ENCODE measurements around the gene POU2F2. TPM values are rescaled to one million over a fixed set of nuclear protein-coding genes. Genes with fewer than 3 reads are reported as not detected.

Gene POU2F2
- total and polyA plus RNA-seq, 10 of the 15 experiments (the other 5 are each of a cell fraction or from before 2014, with no cell fraction given), result 4.4 to 62.4 (median 37.9) TPM

- FAIRE-seq, result no peak
- intact Hi-C loops (cut with micrococcal nuclease; ENCODE audit: unreplicated experiment), result loop anchor here (5.0 to 10.0 kb wide), 3 partner anchors 177 to 329 kb away; partner anchors contain the start of gene MEGF8
- Histone ChIP-seq H3K9me3 (replicated peaks; ENCODE audit: control insufficient read depth, insufficient read depth, low read length) (no peaks in the 10 kb centered on the region), H4K20me1 (ENCODE audit: control insufficient read depth, insufficient read depth) (no peaks in the 10 kb centered on the region), H3K4me3 (no peak overlapping the region), H2AFZ (ENCODE audit: control insufficient read depth, low read depth, low read length) (no peak overlapping the region), H3K27ac (ENCODE audit: control insufficient read depth, insufficient read depth) (no peak overlapping the region), H3K79me2 (ENCODE audit: control insufficient read depth, insufficient read depth, low read length) (no peaks in the 10 kb centered on the region), H3K27me3 (replicated peaks in 1 of 2; ENCODE audit: control insufficient read depth in 2 of 2, insufficient read depth in 2 of 2, low read length in 1 of 2) (no peaks in the 10 kb centered on the region), H3K4me2 (ENCODE audit: control insufficient read depth, insufficient read depth) (no peak overlapping the region), H3K4me1 (ENCODE audit: control insufficient read depth, insufficient read depth, low read length) (peaks cover 20% of the 10 kb centered on the region), H3K36me3 (ENCODE audit: control insufficient read depth in 2 of 2, insufficient read depth in 2 of 2, low read length in 1 of 2) (peaks cover 5 to 12% of the 10 kb centered on the region in 2 experiments), H3K9ac (ENCODE audit: control insufficient read depth, insufficient read depth, low read length) (no peak overlapping the region)
- no peak for DNase-seq (ENCODE audit: low read depth, low spot score)
- in situ Hi-C loops (cut with MboI), result loop anchor here (5.0 kb wide), 1 partner anchor 82 kb away; no protein-coding TSS in a partner anchor
- no peak for ATAC-seq
- ChIA-PET RAD21 (ENCODE audit: unreplicated experiment) (interaction anchor here (0.9 kb wide), 1 partner anchor 71 kb away, joined by 3 read pairs; no protein-coding TSS in a partner anchor), CTCF (interaction anchor here (0.6 to 2.0 kb wide), 6 partner anchors 9 to 457 kb away, joined by 3 to 9 read pairs (median 3); no protein-coding TSS in a partner anchor), SMC1A (ENCODE audit: uncharacterized antibody, unreplicated experiment) (interaction anchor here (1.9 kb wide), 1 partner anchor 27 kb away, joined by 7 read pairs; the partner anchor contains the start of gene POU2F2), POLR2A (no interaction called here)
- TF ChIP-seq ESRRA (IDR thresholded peaks at IDR 0.05; ENCODE audit: low read length) (no peak), IKZF1 (conservative IDR thresholded peaks at IDR 0.05) (peak; percentile 44; the same call in 1 of the 2 replicates), EED (IDR thresholded peaks at IDR 0.05; ENCODE audit: low read depth) (peak; percentile 47; the same call in 1 of the 2 replicates), POLR2AphosphoS2 (IDR thresholded peaks at IDR 0.05; ENCODE audit: low read depth, low read length) (no peak), IKZF2 (IDR thresholded peaks at IDR 0.05) (peak in 1 of 2 experiments; percentile 35; a peak in 2 of 4 replicates), E4F1 (IDR thresholded peaks at IDR 0.05; ENCODE audit: borderline replicate concordance, partially characterized antibody) (no peak), NBN (IDR thresholded peaks at IDR 0.05) (no peak), WRNIP1 (IDR thresholded peaks at IDR 0.05; ENCODE audit: borderline replicate concordance, low read depth, low read length) (no peak)
- TF ChIP-seq, protein P1, sequence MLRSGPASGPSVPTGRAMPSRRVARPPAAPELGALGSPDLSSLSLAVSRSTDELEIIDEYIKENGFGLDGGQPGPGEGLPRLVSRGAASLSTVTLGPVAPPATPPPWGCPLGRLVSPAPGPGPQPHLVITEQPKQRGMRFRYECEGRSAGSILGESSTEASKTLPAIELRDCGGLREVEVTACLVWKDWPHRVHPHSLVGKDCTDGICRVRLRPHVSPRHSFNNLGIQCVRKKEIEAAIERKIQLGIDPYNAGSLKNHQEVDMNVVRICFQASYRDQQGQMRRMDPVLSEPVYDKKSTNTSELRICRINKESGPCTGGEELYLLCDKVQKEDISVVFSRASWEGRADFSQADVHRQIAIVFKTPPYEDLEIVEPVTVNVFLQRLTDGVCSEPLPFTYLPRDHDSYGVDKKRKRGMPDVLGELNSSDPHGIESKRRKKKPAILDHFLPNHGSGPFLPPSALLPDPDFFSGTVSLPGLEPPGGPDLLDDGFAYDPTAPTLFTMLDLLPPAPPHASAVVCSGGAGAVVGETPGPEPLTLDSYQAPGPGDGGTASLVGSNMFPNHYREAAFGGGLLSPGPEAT (IDR thresholded peaks at IDR 0.05; ENCODE audit: low read depth), result peak; percentile 24; the same call in 1 of the 2 replicates
- BruUV-seq (replicated peaks), result TSS peak; percentile 48
- WGBS (ENCODE audit: insufficient coverage, insufficient replicate concordance, low lambda C conversion rate, missing lambda C conversion rate), result 72% methylated on average over 2 of the region's 2 CpGs
Measured at GRCh38 chr19:42105368-42105767, 26.9 kb downstream of the POU2F2 start.

All from GM12878 (cell line).